Sigmoid colon (tissue), 7 donors: ENCODE results near the gene PRLR. TPM values are rescaled to one million over a fixed set of nuclear protein-coding genes. Genes with fewer than 3 reads are reported as not detected.
"Not testable (repeated sequence)": the region's sequence is repeated elsewhere in the genome, so short reads cannot be mapped to it uniquely, and the experiment has no call there.

Source experiments
- DNase-seq: peaks from one replicate; pipeline ENCODE4 v3.0.0-alpha.2; 2019
- H3K27ac ChIP-seq, 4 donors: fragments of 200-600 bp; sonication (generic); one replicate each; pipeline ENCODE4 v1.5.1; 2016 to 2019; ENCODE audit warnings: mild to moderate bottlenecking in 1 of 4
- H3K27me3 ChIP-seq, 3 donors: fragments of 200-600 bp; sonication (generic); one replicate each; pipeline ENCODE4 v1.5.1; 2019; ENCODE audit warnings: mild to moderate bottlenecking in 1 of 3
- H3K36me3 ChIP-seq, 4 donors: fragments of 200-600 bp; sonication (generic); one replicate each; pipeline ENCODE4 v1.5.1; 2016 to 2019
- H3K4me1 ChIP-seq, 4 donors: fragments of 200-600 bp; sonication (generic); one replicate each; pipeline ENCODE4 v1.5.1; 2017 to 2019
- H3K4me3 ChIP-seq, 4 donors: fragments of 200-600 bp; sonication (generic); one replicate each; pipeline ENCODE4 v1.5.1; 2017 to 2019; ENCODE audit warnings: mild to moderate bottlenecking in 2 of 4, moderate library complexity in 1 of 4
- H3K9me3 ChIP-seq, 4 donors: fragments of 200-600 bp in 3 of 4; sonication (generic) in 3 of 4; one replicate each; pipeline versions ENCODE4 v1.5.1 to v1.6.1; 2013 to 2019
- CTCF ChIP-seq, 4 experiments: fragments of 450-650 bp in 3 of 4; fragments of 200-600 bp in 1 of 4; IDR thresholded peaks; one replicate each; pipeline ENCODE4 v1.5.1; 2016 to 2019; ENCODE audit warnings: antibody characterized with exemption in 4 of 4, mild to moderate bottlenecking in 3 of 4, moderate library complexity in 2 of 4
- EP300 ChIP-seq, 4 donors: sonication (generic); formaldehyde crosslinking; IDR thresholded peaks; one replicate each; pipeline ENCODE4 v1.6.1; 2017; ENCODE audit warnings: antibody characterized with exemption in 4 of 4
- POLR2A ChIP-seq, 2 donors: fragments of 450-650 bp; IDR thresholded peaks; one replicate each; pipeline ENCODE4 v1.6.1; 2016; ENCODE audit warnings: antibody characterized with exemption in 2 of 2, mild to moderate bottlenecking in 2 of 2, moderate library complexity in 2 of 2
- POLR2AphosphoS5 ChIP-seq, 4 donors: sonication (generic); formaldehyde crosslinking; IDR thresholded peaks; one replicate each; pipeline ENCODE4 v1.6.1; 2017; ENCODE audit warnings: antibody characterized with exemption in 4 of 4
- WGBS, 2 donors: extraction: QIAGEN DNeasy Blood & Tissue Kit; methylation state at CpG; one replicate each; pipeline ENCODE4 v1.1.7; 2013; 5-methylcytosine and 5-hydroxymethylcytosine counted together
- intact Hi-C: fragments of 100-400 bp; cut with DNase I; formaldehyde crosslinking; loops from one replicate; pipeline ENCODE4 v1.15.1; 2023
- polyA plus RNA-seq, 3 donors: library from polyadenylated mRNA; stranded (reverse); fragments of 200-250 nt; gene quantifications; one replicate each; pipeline ENCODE4 v1.2.3, GENCODE V29; 2013
- total RNA-seq, 4 donors: library from RNA; depleted of rRNA; stranded (reverse); fragments of >200 nt; gene quantifications; one replicate each; pipeline ENCODE4 v1.1.0, GENCODE V29; 2016
- donor health status: healthy with polysubstance abuse.
- donor health status: Bipolar disorder and iron deficiency.
- donor health status: healthy.

Gene PRLR
- total and polyA plus RNA-seq, 7 donors, result 0.60 to 1.9 (median 0.95) TPM

GRCh38 chr5:35247648-35248034 lies 17.4 kb upstream of the PRLR start:
- H3K9me3 ChIP-seq, result no peaks in the 10 kb centered on the region
- intact Hi-C loops, result no loop called here
- no peaks in the 10 kb centered on the region for H3K36me3 ChIP-seq
- no peaks in the 10 kb centered on the region for H3K27me3 ChIP-seq
- H3K4me1 ChIP-seq, result peaks cover 0 to 15% (median 11%) of the 10 kb centered on the region in 4 donors
- WGBS, 2 donors, result 36 to 69% methylated on average over 6 of the region's 6 CpGs
- DNase-seq, result no peak
- TF ChIP-seq CTCF (IDR thresholded peaks at IDR 0.05) (no peak), EP300 (IDR thresholded peaks at IDR 0.05) (no peak), POLR2A (IDR thresholded peaks at IDR 0.05) (no peak), POLR2AphosphoS5 (IDR thresholded peaks at IDR 0.05) (no peak)
- H3K27ac ChIP-seq, result peak overlapping the region in 1 of 4 donors; percentile 36
- no peak overlapping the region for H3K4me3 ChIP-seq

- DNase-seq, result no peak
- intact Hi-C loops, result no loop called here
- Histone ChIP-seq H3K27ac (peak overlapping the region in 1 of 4 donors; percentile 36), H3K27me3 (no peaks in the 10 kb centered on the region), H3K36me3 (no peaks in the 10 kb centered on the region), H3K4me3 (no peak overlapping the region), H3K4me1 (peaks cover 0 to 15% (median 11%) of the 10 kb centered on the region in 4 donors), H3K9me3 (no peaks in the 10 kb centered on the region)
- WGBS, 2 donors, result 13 to 40% methylated on average over 7 of the region's 7 CpGs
- no peak for TF ChIP-seq EP300 (IDR thresholded peaks at IDR 0.05)
- no peak for TF ChIP-seq POLR2A (IDR thresholded peaks at IDR 0.05)
- no peak for TF ChIP-seq CTCF (IDR thresholded peaks at IDR 0.05)
- no peak for TF ChIP-seq POLR2AphosphoS5 (IDR thresholded peaks at IDR 0.05)
These were observed 16.8 kb upstream of the PRLR start for GRCh38 chr5:35246900-35247647.

- WGBS, 2 donors, result 11 to 36% methylated on average over 2 of the region's 2 CpGs
These were observed 16.1 kb upstream of the PRLR start for GRCh38 chr5:35246411-35246810.

GRCh38 chr5:35245371-35245770 lies 15.1 kb upstream of the PRLR start:
- DNase-seq, H3K27ac ChIP-seq, H3K4me3 ChIP-seq, H3K27me3 ChIP-seq, H3K9me3 ChIP-seq, intact Hi-C loops, H3K36me3 ChIP-seq: not testable (repeated sequence)
- H3K4me1 ChIP-seq, result peaks cover 0 to 15% (median 11%) of the 10 kb centered on the region in 4 donors
- WGBS, 2 donors, result 90 to 91% methylated on average over 10 of the region's 10 CpGs

More at GRCh38 chr5:35246411-35246810, 16.1 kb upstream of the PRLR start:
- Histone ChIP-seq H3K27me3 (no peaks in the 10 kb centered on the region), H3K9me3 (no peaks in the 10 kb centered on the region), H3K4me3 (no peak overlapping the region), H3K4me1 (peaks cover 0 to 15% (median 11%) of the 10 kb centered on the region in 4 donors), H3K27ac (no peak overlapping the region), H3K36me3 (no peaks in the 10 kb centered on the region)
- TF ChIP-seq CTCF (IDR thresholded peaks at IDR 0.05), result no peak
- no peak for DNase-seq
- intact Hi-C loops, result no loop called here

GRCh38 chr5:35244171-35244570 lies 13.9 kb upstream of the PRLR start:
- DNase-seq, result no peak
- TF ChIP-seq POLR2A (IDR thresholded peaks at IDR 0.05), result no peak
- no peak for TF ChIP-seq EP300 (IDR thresholded peaks at IDR 0.05)
- no peak for TF ChIP-seq CTCF (IDR thresholded peaks at IDR 0.05)
- TF ChIP-seq POLR2AphosphoS5 (IDR thresholded peaks at IDR 0.05), result no peak

More at GRCh38 chr5:35244171-35244570, 13.9 kb upstream of the PRLR start:
- H3K4me1 ChIP-seq, result peaks cover 0 to 15% (median 11%) of the 10 kb centered on the region in 4 donors
- no peak overlapping the region for H3K27ac ChIP-seq
- H3K27me3 ChIP-seq, result no peaks in the 10 kb centered on the region
- intact Hi-C loops, result no loop called here
- H3K36me3 ChIP-seq, result no peaks in the 10 kb centered on the region
- no peaks in the 10 kb centered on the region for H3K9me3 ChIP-seq
- no peak overlapping the region for H3K4me3 ChIP-seq
- WGBS, 2 donors, result 79 to 93% methylated on average over 1 of the region's 1 CpG
